Measurements from ENCODE around the gene MPO. TPM values are rescaled to one million over a fixed set of nuclear protein-coding genes. Genes with fewer than 3 reads are reported as not detected.

MPO gene
- total RNA-seq, 2 donors from 2014 or later, result not detected

- WGBS, 2 experiments (ENCODE audit: insufficient coverage in 1 of 2, insufficient read length in 1 of 2), result 94 to 95% methylated on average over 31 to 36 of the region's 36 CpGs
- H3K4me3 ChIP-seq (ENCODE audit: low read length), result no peak overlapping the region
- no peaks in the 10 kb centered on the region for H3K27me3 ChIP-seq (ENCODE audit: control insufficient read depth, insufficient read depth, low read length, poor library complexity, severe bottlenecking)
- no peaks in the 10 kb centered on the region for H3K4me1 ChIP-seq (ENCODE audit: control insufficient read depth, insufficient read depth, low read length)
- H3K9ac ChIP-seq (ENCODE audit: extremely low read depth, low read length, poor library complexity, severe bottlenecking), result no peak overlapping the region
- peaks cover 47% of the 10 kb centered on the region for H3K27me3 Mint-ChIP-seq (ENCODE audit: insufficient read depth)
- H3K27ac Mint-ChIP-seq, result no peak overlapping the region
- no peak overlapping the region for H3K27ac ChIP-seq (ENCODE audit: low read depth, low read length)
- no peaks in the 10 kb centered on the region for H3K9me3 ChIP-seq (ENCODE audit: control insufficient read depth, low read length)
- H3K4me3 Mint-ChIP-seq, result no peak overlapping the region
- TF ChIP-seq CTCF (conservative IDR thresholded peaks at IDR 0.05), result no peak
- no peaks in the 10 kb centered on the region for H3K9me3 Mint-ChIP-seq
- H3K36me3 ChIP-seq (ENCODE audit: control insufficient read depth, insufficient read depth, low read length), result no peaks in the 10 kb centered on the region
- H3K4me1 Mint-ChIP-seq, result no peaks in the 10 kb centered on the region
- no peak for DNase-seq
- no peaks in the 10 kb centered on the region for H3K36me3 Mint-ChIP-seq (ENCODE audit: low read depth)
Measured at GRCh38 chr17:58277802-58278595, 2.7 kb downstream of the MPO start.

- Histone ChIP-seq H3K27ac (ENCODE audit: low read depth, low read length) (no peak overlapping the region), H3K4me1 (ENCODE audit: control insufficient read depth, insufficient read depth, low read length) (no peaks in the 10 kb centered on the region), H3K4me3 (ENCODE audit: low read length) (no peak overlapping the region), H3K36me3 (ENCODE audit: control insufficient read depth, insufficient read depth, low read length) (no peaks in the 10 kb centered on the region), H3K27me3 (ENCODE audit: control insufficient read depth, insufficient read depth, low read length, poor library complexity, severe bottlenecking) (no peaks in the 10 kb centered on the region), H3K9ac (ENCODE audit: extremely low read depth, low read length, poor library complexity, severe bottlenecking) (no peak overlapping the region), H3K9me3 (ENCODE audit: control insufficient read depth, low read length) (no peaks in the 10 kb centered on the region)
- Mint-ChIP-seq H3K36me3 (ENCODE audit: low read depth) (no peaks in the 10 kb centered on the region), H3K9me3 (no peaks in the 10 kb centered on the region), H3K4me3 (no peak overlapping the region), H3K27me3 (ENCODE audit: insufficient read depth) (peaks cover 47% of the 10 kb centered on the region), H3K4me1 (no peaks in the 10 kb centered on the region), H3K27ac (no peak overlapping the region)
- no peak for DNase-seq
- TF ChIP-seq CTCF (conservative IDR thresholded peaks at IDR 0.05), result peak; percentile 71
- 88 to 100% methylated on average over 1 to 4 of the region's 5 CpGs for WGBS, 2 experiments (ENCODE audit: insufficient coverage in 1 of 2, insufficient read length in 1 of 2)
Measured at GRCh38 chr17:58277107-58277801, 3.5 kb downstream of the MPO start.

GRCh38 chr17:58276423-58276822, 4.3 kb downstream of the MPO start:
- H3K36me3 Mint-ChIP-seq (ENCODE audit: low read depth), result no peaks in the 10 kb centered on the region
- H3K4me3 ChIP-seq (ENCODE audit: low read length), result no peak overlapping the region
- H3K4me3 Mint-ChIP-seq, result no peak overlapping the region
- WGBS, 2 experiments (ENCODE audit: insufficient coverage in 1 of 2, insufficient read length in 1 of 2), result 29 to 55% methylated on average over 2 of the region's 2 CpGs
- no peak for TF ChIP-seq CTCF (conservative IDR thresholded peaks at IDR 0.05)
- H3K36me3 ChIP-seq (ENCODE audit: control insufficient read depth, insufficient read depth, low read length), result no peaks in the 10 kb centered on the region
- H3K4me1 Mint-ChIP-seq, result no peaks in the 10 kb centered on the region
- H3K27ac Mint-ChIP-seq, result no peak overlapping the region
- no peak overlapping the region for H3K9ac ChIP-seq (ENCODE audit: extremely low read depth, low read length, poor library complexity, severe bottlenecking)
- H3K4me1 ChIP-seq (ENCODE audit: control insufficient read depth, insufficient read depth, low read length), result no peaks in the 10 kb centered on the region
- H3K27me3 Mint-ChIP-seq (ENCODE audit: insufficient read depth), result peaks cover 45% of the 10 kb centered on the region
- DNase-seq, result no peak
- no peaks in the 10 kb centered on the region for H3K9me3 ChIP-seq (ENCODE audit: control insufficient read depth, low read length)
- H3K27me3 ChIP-seq (ENCODE audit: control insufficient read depth, insufficient read depth, low read length, poor library complexity, severe bottlenecking), result no peaks in the 10 kb centered on the region
- no peaks in the 10 kb centered on the region for H3K9me3 Mint-ChIP-seq
- no peak overlapping the region for H3K27ac ChIP-seq (ENCODE audit: low read depth, low read length)
